ENCODE data around the gene GPBAR1.

- no peak for TF ChIP-seq SUZ12 (IDR thresholded peaks at IDR 0.05; ENCODE audit: extremely low read depth, insufficient read depth, insufficient read length)
- TF ChIP-seq ZNF274 (IDR thresholded peaks at IDR 0.05; ENCODE audit: low read depth, low read length) = no peak
- no peak for TF ChIP-seq YY1 (IDR thresholded peaks at IDR 0.05; ENCODE audit: insufficient read depth, insufficient read length)
Observed at GRCh38 chr2:218235017-218235416, 25.8 kb upstream of the GPBAR1 start.
